Fibroblast of upper back skin (primary cell): ENCODE results near the gene CEACAM18.
"Not testable (repeated sequence)": the region's sequence is repeated elsewhere in the genome, so short reads cannot be mapped to it uniquely, and the experiment has no call there.

Experiments
- DNase-seq: peaks from one replicate; pipeline ENCODE4 v3.0.0-alpha.2; 2013

The CEACAM18 gene

GRCh38 chr19:51478381-51479234, at the start of gene CEACAM18:
CEACAM18 (plus strand) TSS chr19:51478539.
- DNase-seq, result no peak

- no peak for DNase-seq
Measured at GRCh38 chr19:51430221-51430620, 48.1 kb upstream of the CEACAM18 start.

GRCh38 chr19:51431124-51431523, 47.2 kb upstream of the CEACAM18 start:
- no peak for DNase-seq

GRCh38 chr19:51433043-51433442, 45.3 kb upstream of the CEACAM18 start:
- DNase-seq, result no peak

- no peak for DNase-seq
Measured at GRCh38 chr19:51434456-51434855, 43.9 kb upstream of the CEACAM18 start.

GRCh38 chr19:51439021-51439465, 39.3 kb upstream of the CEACAM18 start:
- DNase-seq, result no peak

- no peak for DNase-seq
Measured at GRCh38 chr19:51440052-51440451, 38.3 kb upstream of the CEACAM18 start.

- no peak for DNase-seq
Measured at GRCh38 chr19:51440846-51441409, 37.4 kb upstream of the CEACAM18 start.

- no peak for DNase-seq
Measured at GRCh38 chr19:51441410-51442390, 36.6 kb upstream of the CEACAM18 start.

- DNase-seq, result not testable (repeated sequence)
Measured at GRCh38 chr19:51447510-51447909, 30.8 kb upstream of the CEACAM18 start.

GRCh38 chr19:51448011-51448410, 30.3 kb upstream of the CEACAM18 start:
- no peak for DNase-seq

GRCh38 chr19:51448411-51449016, 29.8 kb upstream of the CEACAM18 start:
- no peak for DNase-seq

GRCh38 chr19:51450730-51451307, 27.5 kb upstream of the CEACAM18 start:
- no peak for DNase-seq

- no peak for DNase-seq
Measured at GRCh38 chr19:51456541-51457290, 21.6 kb upstream of the CEACAM18 start.

GRCh38 chr19:51457351-51458013, 20.9 kb upstream of the CEACAM18 start:
- no peak for DNase-seq

GRCh38 chr19:51458051-51458645, 20.2 kb upstream of the CEACAM18 start, which contains the start of gene SIGLEC8:
SIGLEC8 (minus strand) TSS chr19:51458454; CDS start chr19:51458387, 67 bp downstream.
- no peak for DNase-seq

GRCh38 chr19:51458899-51459505, 19.3 kb upstream of the CEACAM18 start:
- no peak for DNase-seq

- no peak for DNase-seq
Measured at GRCh38 chr19:51460164-51460992, 18.0 kb upstream of the CEACAM18 start.

GRCh38 chr19:51461723-51462161, 16.6 kb upstream of the CEACAM18 start:
- no peak for DNase-seq
